ENCODE results near the gene ZBTB2. TPM values are rescaled to one million over a fixed set of nuclear protein-coding genes. Genes with fewer than 3 reads are reported as not detected.

The ZBTB2 gene
- total RNA-seq, 4 donors from 2014 or later: 7.3 to 17.3 (median 11.0) TPM

DNA sequence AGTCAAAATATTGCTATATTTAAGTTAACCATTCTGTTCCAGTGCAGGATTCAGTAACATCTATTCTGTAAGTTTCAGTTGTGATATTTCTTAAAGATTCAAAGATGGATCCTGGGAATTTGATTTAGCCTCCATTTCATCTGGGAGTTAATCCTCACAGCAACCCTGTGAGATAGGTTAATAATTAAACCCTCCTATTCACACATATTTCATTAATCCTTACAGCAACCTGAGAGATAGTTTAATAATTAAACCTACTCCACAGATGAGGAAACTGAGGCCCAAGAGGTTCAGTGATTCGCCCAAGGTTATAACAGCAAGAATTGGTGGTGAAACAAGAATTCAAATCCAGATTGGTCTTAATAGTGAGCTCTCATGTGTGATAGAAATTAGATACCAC, 10.9 kb upstream of the ZBTB2 start:
- no peak for TF ChIP-seq CTCF (IDR thresholded peaks at IDR 0.05; ENCODE audit: low read depth)

GRCh38 chr6:151400473-151400872, 9.1 kb upstream of the ZBTB2 start:
- no peak for TF ChIP-seq CTCF (IDR thresholded peaks at IDR 0.05; ENCODE audit: low read depth)

GRCh38 chr6:151399679-151400078, 8.3 kb upstream of the ZBTB2 start:
- no peak for TF ChIP-seq CTCF (IDR thresholded peaks at IDR 0.05; ENCODE audit: low read depth)

DNA sequence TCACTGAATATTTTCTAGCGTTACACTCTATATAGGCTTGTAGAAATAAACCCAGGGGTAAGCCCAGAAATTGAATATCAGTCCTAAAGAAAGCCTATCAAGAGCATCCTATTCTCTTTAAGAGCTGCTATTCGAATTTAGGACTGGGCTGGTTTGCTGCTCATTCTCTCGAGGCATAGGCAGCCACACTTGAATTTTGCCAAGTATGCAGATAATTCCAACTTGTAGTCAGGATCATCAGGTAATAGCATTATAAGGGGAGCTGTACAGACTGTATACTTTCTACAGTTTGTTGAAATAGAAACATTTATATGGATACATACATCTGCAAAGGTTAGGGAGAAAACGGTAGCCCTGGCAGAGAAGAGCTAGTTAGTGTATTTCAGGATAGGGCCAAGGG, 2.1 kb upstream of the ZBTB2 start:
- no peak for TF ChIP-seq CTCF (IDR thresholded peaks at IDR 0.05; ENCODE audit: low read depth)

DNA sequence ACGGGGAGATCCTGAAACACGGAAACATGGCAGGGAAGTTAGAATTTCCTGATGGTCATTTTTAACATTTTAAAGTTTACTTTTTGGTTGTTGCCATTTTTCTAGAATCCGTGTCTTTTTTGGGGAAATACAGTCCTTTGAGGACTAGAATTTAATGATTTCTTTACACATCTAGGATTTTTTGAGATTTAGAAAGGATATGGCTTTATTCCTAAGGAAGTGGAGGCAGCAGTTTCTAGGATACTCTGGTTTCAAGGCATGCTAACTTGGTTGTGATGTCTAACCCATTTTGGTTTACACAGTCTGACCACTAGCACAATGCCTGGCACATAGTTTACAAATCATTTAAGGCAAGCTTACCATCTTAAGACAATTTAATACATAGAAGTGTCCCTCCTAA, 1.1 kb upstream of the ZBTB2 start:
- no peak for TF ChIP-seq CTCF (IDR thresholded peaks at IDR 0.05; ENCODE audit: low read depth)

GRCh38 chr6:151390851-151391470, 398 bp downstream of the ZBTB2 start:
- TF ChIP-seq CTCF (IDR thresholded peaks at IDR 0.05; ENCODE audit: low read depth): no peak

GRCh38 chr6:151390276-151390850, 996 bp downstream of the ZBTB2 start:
- TF ChIP-seq CTCF (IDR thresholded peaks at IDR 0.05; ENCODE audit: low read depth): no peak

All from subcutaneous adipose tissue (tissue), 4 donors.